ENCODE results near the gene ANK2. TPM values are rescaled to one million over a fixed set of nuclear protein-coding genes. Genes with fewer than 3 reads are reported as not detected.

ANK2 gene
- total RNA-seq, 2 donors from 2014 or later, result 70.0 to 124 TPM

- Mint-ChIP-seq H3K4me3 (no peak overlapping the region), H3K36me3 (ENCODE audit: low read depth) (peaks cover 17% of the 10 kb centered on the region), H3K27me3 (ENCODE audit: insufficient read depth) (no peaks in the 10 kb centered on the region), H3K4me1 (peaks cover 25% of the 10 kb centered on the region), H3K9me3 (no peaks in the 10 kb centered on the region), H3K27ac (no peak overlapping the region)
- Histone ChIP-seq H3K9ac (ENCODE audit: extremely low read depth, low read length, poor library complexity, severe bottlenecking) (peak overlapping the region; percentile 54), H3K27me3 (ENCODE audit: control insufficient read depth, insufficient read depth, low read length, poor library complexity, severe bottlenecking) (no peaks in the 10 kb centered on the region), H3K9me3 (ENCODE audit: control insufficient read depth, low read length) (no peaks in the 10 kb centered on the region), H3K4me1 (ENCODE audit: control insufficient read depth, insufficient read depth, low read length) (peaks cover 10% of the 10 kb centered on the region), H3K4me3 (ENCODE audit: low read length) (peak overlapping the region; percentile 88), H3K36me3 (ENCODE audit: control insufficient read depth, insufficient read depth, low read length) (peaks cover 5% of the 10 kb centered on the region), H3K27ac (ENCODE audit: low read depth, low read length) (peak overlapping the region; percentile 8)
- no peak for TF ChIP-seq CTCF (conservative IDR thresholded peaks at IDR 0.05)
- DNase-seq, result no peak
- 45% methylated on average over 2 of the region's 2 CpGs; no CpG with 5 or more reads in 1 of the 2 experiments for WGBS, 2 experiments (ENCODE audit: insufficient coverage in 1 of 2, insufficient read length in 1 of 2)
Measured at GRCh38 chr4:113050371-113050755, 910 bp downstream of the ANK2 start.

- no peak for TF ChIP-seq CTCF (conservative IDR thresholded peaks at IDR 0.05)
- peak overlapping the region; percentile 54 for H3K9ac ChIP-seq (ENCODE audit: extremely low read depth, low read length, poor library complexity, severe bottlenecking)
- Mint-ChIP-seq H3K4me3 (no peak overlapping the region), H3K36me3 (ENCODE audit: low read depth) (peaks cover 21% of the 10 kb centered on the region), H3K9me3 (no peaks in the 10 kb centered on the region), H3K27me3 (ENCODE audit: insufficient read depth) (no peaks in the 10 kb centered on the region), H3K4me1 (peaks cover 25% of the 10 kb centered on the region), H3K27ac (no peak overlapping the region)
- no peak for DNase-seq
- H3K27me3 ChIP-seq (ENCODE audit: control insufficient read depth, insufficient read depth, low read length, poor library complexity, severe bottlenecking), result no peaks in the 10 kb centered on the region
- H3K4me1 ChIP-seq (ENCODE audit: control insufficient read depth, insufficient read depth, low read length), result peaks cover 10% of the 10 kb centered on the region
- no peak overlapping the region for H3K27ac ChIP-seq (ENCODE audit: low read depth, low read length)
- WGBS, 2 experiments (ENCODE audit: insufficient coverage in 1 of 2, insufficient read length in 1 of 2), result 88 to 96% methylated on average over 1 to 3 of the region's 3 CpGs
- H3K36me3 ChIP-seq (ENCODE audit: control insufficient read depth, insufficient read depth, low read length), result peaks cover 10% of the 10 kb centered on the region
- peak overlapping the region; percentile 88 for H3K4me3 ChIP-seq (ENCODE audit: low read length)
- H3K9me3 ChIP-seq (ENCODE audit: control insufficient read depth, low read length), result no peaks in the 10 kb centered on the region
Measured at GRCh38 chr4:113050837-113051236, 1.4 kb downstream of the ANK2 start.

DNA sequence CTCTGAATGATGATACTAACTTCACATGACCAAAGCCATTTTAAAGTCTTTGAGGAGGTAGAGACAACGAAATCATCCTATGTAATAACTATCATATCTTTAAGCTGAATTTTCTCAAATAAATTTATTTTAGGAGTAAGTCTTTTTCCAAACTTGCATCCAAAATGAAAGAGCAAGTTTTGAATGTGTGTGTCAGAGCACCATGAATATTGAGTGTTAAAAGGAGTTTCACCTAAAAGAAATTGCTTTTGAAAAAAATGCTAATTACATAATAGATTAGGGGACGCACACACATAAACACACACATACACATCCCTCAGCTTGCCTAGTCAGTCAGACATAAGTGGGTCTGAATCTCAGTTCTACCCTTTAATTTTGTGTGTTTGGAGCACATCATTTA lies 1.9 kb downstream of the ANK2 start:
- peaks cover 25% of the 10 kb centered on the region for H3K4me1 Mint-ChIP-seq
- H3K4me3 Mint-ChIP-seq, result no peak overlapping the region
- H3K4me1 ChIP-seq (ENCODE audit: control insufficient read depth, insufficient read depth, low read length), result peaks cover 10% of the 10 kb centered on the region
- H3K27me3 Mint-ChIP-seq (ENCODE audit: insufficient read depth), result no peaks in the 10 kb centered on the region
- H3K27ac ChIP-seq (ENCODE audit: low read depth, low read length), result no peak overlapping the region
- DNase-seq, result no peak
- H3K9me3 Mint-ChIP-seq, result no peaks in the 10 kb centered on the region
- H3K36me3 Mint-ChIP-seq (ENCODE audit: low read depth), result peaks cover 19% of the 10 kb centered on the region
- WGBS, 2 experiments (ENCODE audit: insufficient coverage in 1 of 2, insufficient read length in 1 of 2), result 93% methylated on average over 1 of the region's 2 CpGs; no CpG with 5 or more reads in 1 of the 2 experiments
- H3K9ac ChIP-seq (ENCODE audit: extremely low read depth, low read length, poor library complexity, severe bottlenecking), result no peak overlapping the region
- no peaks in the 10 kb centered on the region for H3K9me3 ChIP-seq (ENCODE audit: control insufficient read depth, low read length)
- H3K27me3 ChIP-seq (ENCODE audit: control insufficient read depth, insufficient read depth, low read length, poor library complexity, severe bottlenecking), result no peaks in the 10 kb centered on the region
- peaks cover 12% of the 10 kb centered on the region for H3K36me3 ChIP-seq (ENCODE audit: control insufficient read depth, insufficient read depth, low read length)
- no peak overlapping the region for H3K27ac Mint-ChIP-seq
- no peak for TF ChIP-seq CTCF (conservative IDR thresholded peaks at IDR 0.05)
- H3K4me3 ChIP-seq (ENCODE audit: low read length), result peak overlapping the region; percentile 88

Data from endodermal cell (in vitro differentiated cells).